Peyer's patch (tissue), 4 donors: ENCODE measurements around the gene RSRC1.
"Not testable (repeated sequence)": the region's sequence is repeated elsewhere in the genome, so short reads cannot be mapped to it uniquely, and the experiment has no call there.

ENCODE experiments used
- CTCF ChIP-seq, 6 experiments: fragments of 450-650 bp in 4 of 6; fragments of 200-600 bp in 2 of 6; sonication (generic) in 1 of 6; IDR thresholded peaks; one replicate each; pipeline ENCODE4 v1.5.1; 2017 to 2019; ENCODE audit warnings: antibody characterized with exemption in 6 of 6, mild to moderate bottlenecking in 3 of 6, moderate library complexity in 1 of 6
- POLR2A ChIP-seq, 2 donors: fragments of 450-650 bp; IDR thresholded peaks; one replicate each; pipeline ENCODE4 v1.5.1; 2017; ENCODE audit warnings: antibody characterized with exemption in 2 of 2, mild to moderate bottlenecking in 2 of 2, moderate library complexity in 2 of 2

GRCh38 chr3:158113595-158113994 lies 3.7 kb downstream of the RSRC1 start:
- not testable (repeated sequence) for TF ChIP-seq CTCF, POLR2A (IDR thresholded peaks at IDR 0.05)
